BJ (cell line): ENCODE measurements around the gene STAU1. TPM values are rescaled to one million over a fixed set of nuclear protein-coding genes. Genes with fewer than 3 reads are reported as not detected.

ENCODE experiments used
- CTCF ChIA-PET: fragments of 350-600 bp; formaldehyde crosslinking; extraction: SDS; loops from one replicate; lab custom pipeline; 2021; ENCODE audit warnings: antibody characterized with exemption, inconsistent platforms; lab: Yijun Ruan, JAX
- POLR2A ChIA-PET: fragments of 300-600 bp; sonication (Branson Sonifier 250); formaldehyde crosslinking; extraction: SDS; loops from one replicate; lab custom pipeline; 2021; ENCODE audit warnings: antibody characterized with exemption; lab: Charles Lee
- DNase-seq: peaks from one replicate; pipeline ENCODE4 v3.0.0-alpha.2; 2011; ENCODE audit warnings: low read depth
- H3K27me3 ChIP-seq: 2 replicates; pipeline ENCODE4 v1.6.0; 2011; ENCODE audit warnings: low read length; ENCODE audit not compliant: control insufficient read depth, insufficient read depth
- H3K36me3 ChIP-seq: 2 replicates; pipeline ENCODE4 v1.5.1; 2011; ENCODE audit warnings: low read length; ENCODE audit not compliant: control insufficient read depth, insufficient read depth
- H3K4me3 ChIP-seq: 2 replicates; pipeline ENCODE4 v1.5.1; 2011; ENCODE audit warnings: low read depth, mild to moderate bottlenecking, control low read depth, low read length
- polyA plus RNA-seq: library from polyadenylated mRNA; depleted of rRNA; stranded (reverse); fragments of >200 nt; gene quantifications from 2 replicates; pipeline ENCODE4 v1.2.3, GENCODE V29; 2011
- TF ChIP-seq, protein P1 (sequence below): IDR thresholded peaks from 2 replicates; pipeline ENCODE4 v1.5.1; 2011; ENCODE audit warnings: low read depth, mild to moderate bottlenecking, control low read depth, inconsistent platforms, low read length, moderate library complexity; ENCODE audit not compliant: insufficient read depth

The STAU1 gene
- polyA plus RNA-seq, 1 experiment = 49.3 TPM

- POLR2A ChIA-PET = interaction anchor here (0.7 kb wide), 1 partner anchor 98 kb away, joined by 3 read pairs; no protein-coding TSS in a partner anchor
Measured at GRCh38 chr20:49132995-49133478, 55.1 kb downstream of the STAU1 start.

GRCh38 chr20:49123982-49124381 lies 64.2 kb downstream of the STAU1 start:
- ChIA-PET CTCF (interaction anchor here (1.4 kb wide), 1 partner anchor 9 kb away, joined by 4 read pairs; no protein-coding TSS in a partner anchor), POLR2A (no interaction called here)
- Histone ChIP-seq H3K36me3 (peaks cover 22% of the 10 kb centered on the region), H3K27me3 (no peaks in the 10 kb centered on the region), H3K4me3 (no peak overlapping the region)
- TF ChIP-seq, protein P1, sequence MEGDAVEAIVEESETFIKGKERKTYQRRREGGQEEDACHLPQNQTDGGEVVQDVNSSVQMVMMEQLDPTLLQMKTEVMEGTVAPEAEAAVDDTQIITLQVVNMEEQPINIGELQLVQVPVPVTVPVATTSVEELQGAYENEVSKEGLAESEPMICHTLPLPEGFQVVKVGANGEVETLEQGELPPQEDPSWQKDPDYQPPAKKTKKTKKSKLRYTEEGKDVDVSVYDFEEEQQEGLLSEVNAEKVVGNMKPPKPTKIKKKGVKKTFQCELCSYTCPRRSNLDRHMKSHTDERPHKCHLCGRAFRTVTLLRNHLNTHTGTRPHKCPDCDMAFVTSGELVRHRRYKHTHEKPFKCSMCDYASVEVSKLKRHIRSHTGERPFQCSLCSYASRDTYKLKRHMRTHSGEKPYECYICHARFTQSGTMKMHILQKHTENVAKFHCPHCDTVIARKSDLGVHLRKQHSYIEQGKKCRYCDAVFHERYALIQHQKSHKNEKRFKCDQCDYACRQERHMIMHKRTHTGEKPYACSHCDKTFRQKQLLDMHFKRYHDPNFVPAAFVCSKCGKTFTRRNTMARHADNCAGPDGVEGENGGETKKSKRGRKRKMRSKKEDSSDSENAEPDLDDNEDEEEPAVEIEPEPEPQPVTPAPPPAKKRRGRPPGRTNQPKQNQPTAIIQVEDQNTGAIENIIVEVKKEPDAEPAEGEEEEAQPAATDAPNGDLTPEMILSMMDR = no peak
- no peak for DNase-seq

More at GRCh38 chr20:49132995-49133478, 55.1 kb downstream of the STAU1 start:
- CTCF ChIA-PET = interaction anchor here (0.7 to 8.0 kb wide), 16 partner anchors 9 to 1665 kb away, joined by 3 to 137 read pairs (median 4); partner anchors contain the start of gene STAU1
- no peaks in the 10 kb centered on the region for H3K27me3 ChIP-seq
- H3K36me3 ChIP-seq = peaks cover 9% of the 10 kb centered on the region
- TF ChIP-seq, protein P1 = peak; percentile 46
- H3K4me3 ChIP-seq = no peak overlapping the region
- peak; percentile 24 for DNase-seq

DNA sequence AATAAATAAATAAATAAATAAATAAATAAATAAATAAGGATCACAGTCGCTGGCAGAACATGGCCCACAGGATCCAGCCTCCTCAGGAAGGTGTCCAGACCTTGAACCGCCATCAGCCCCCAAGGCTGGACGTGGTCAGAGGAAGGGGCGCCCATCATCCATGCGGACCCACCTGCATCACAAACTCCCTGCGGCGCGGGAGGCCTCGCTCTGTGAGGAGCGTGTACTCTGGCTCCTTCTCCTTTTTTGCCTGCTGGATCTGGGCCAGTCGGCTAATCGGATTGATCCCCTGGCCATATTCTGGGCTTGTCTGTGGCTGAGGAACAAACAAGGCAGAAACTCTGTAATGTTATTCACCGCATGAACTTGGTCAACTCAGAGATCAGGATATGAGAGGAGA lies 65.2 kb downstream of the STAU1 start:
- TF ChIP-seq, protein P1 = no peak
- no peak for DNase-seq
- no peaks in the 10 kb centered on the region for H3K27me3 ChIP-seq
- CTCF ChIA-PET = interaction anchor here (0.6 kb wide), 2 partner anchors 10 to 126 kb away, joined by 3 to 4 read pairs; no protein-coding TSS in a partner anchor
- H3K36me3 ChIP-seq = peaks cover 26% of the 10 kb centered on the region
- no peak overlapping the region for H3K4me3 ChIP-seq
- POLR2A ChIA-PET = no interaction called here

- Histone ChIP-seq H3K4me3 (no peak overlapping the region), H3K27me3 (no peaks in the 10 kb centered on the region), H3K36me3 (peaks cover 40% of the 10 kb centered on the region)
- POLR2A ChIA-PET = no interaction called here
- CTCF ChIA-PET = interaction anchor here (0.5 to 1.6 kb wide), 3 partner anchors 8 to 98 kb away, joined by 3 to 5 read pairs (median 4); no protein-coding TSS in a partner anchor
- TF ChIP-seq, protein P1 = no peak
- DNase-seq = no peak
Measured at GRCh38 chr20:49119988-49120387, 68.1 kb downstream of the STAU1 start.

GRCh38 chr20:49118307-49118706 lies 69.8 kb downstream of the STAU1 start:
- POLR2A ChIA-PET = no interaction called here
- CTCF ChIA-PET = interaction anchor here (0.6 to 1.5 kb wide), 2 partner anchors 14 to 202 kb away, joined by 3 to 5 read pairs; no protein-coding TSS in a partner anchor
- no peaks in the 10 kb centered on the region for H3K27me3 ChIP-seq
- H3K36me3 ChIP-seq = peaks cover 37% of the 10 kb centered on the region
- H3K4me3 ChIP-seq = no peak overlapping the region
- TF ChIP-seq, protein P1 = no peak
- no peak for DNase-seq
